GM12891 (cell line): ENCODE measurements around the gene CILP2. TPM values are rescaled to one million over a fixed set of nuclear protein-coding genes. Genes with fewer than 3 reads are reported as not detected.

ENCODE experiments used
- DNase-seq: peaks from one replicate; pipeline ENCODE4 v3.0.0; 2011; ENCODE audit warnings: low spot score; ENCODE audit not compliant: insufficient read length
- FAIRE-seq: peaks from 2 replicates; lab custom pipeline; 2011; peaks lifted over from hg19 to GRCh38; lab: Jason Lieb, UNC
- PAX5 ChIP-seq: IDR thresholded peaks from 2 replicates; pipeline ENCODE4 v1.6.1; 2011; ENCODE audit warnings: low read length, moderate library complexity, mild to moderate bottlenecking; ENCODE audit not compliant: insufficient read depth, severe bottlenecking
- POLR2A ChIP-seq: IDR thresholded peaks from 2 replicates; pipeline ENCODE4 v1.6.1; 2011; ENCODE audit warnings: low read depth, low read length, control low read depth
- POLR2AphosphoS5 ChIP-seq: IDR thresholded peaks from 2 replicates; pipeline ENCODE4 v1.6.1; 2011; ENCODE audit warnings: low read depth, low read length, control low read depth
- POU2F2 ChIP-seq: IDR thresholded peaks from 2 replicates; pipeline ENCODE4 v1.6.1; 2011; ENCODE audit warnings: low read depth, mild to moderate bottlenecking, control low read depth, low read length, moderate library complexity
- SPI1 ChIP-seq: IDR thresholded peaks from 2 replicates; pipeline ENCODE4 v1.6.1; 2011; ENCODE audit warnings: low read depth, low read length, control low read depth
- TAF1 ChIP-seq: IDR thresholded peaks from 2 replicates; pipeline ENCODE4 v1.6.1; 2011; ENCODE audit warnings: low read depth, low read length, control low read depth
- polyA plus RNA-seq: library from polyadenylated mRNA; unstranded; fragments of >200 nt; gene quantifications from one replicate; pipeline ENCODE4 v1.2.1, GENCODE V29; 2012; ENCODE audit warnings: low read depth, missing spikeins, inconsistent platforms; ENCODE audit not compliant: missing spikeins

CILP2 gene
- polyA plus RNA-seq: 0.28 TPM

GRCh38 chr19:19538061-19538784 lies at the start of gene CILP2:
Gene CILP2, plus strand, starts transcription at chr19:19538265. Its CDS starts 85 bp downstream, at chr19:19538350.
- DNase-seq: no peak
- FAIRE-seq: no peak
- TF ChIP-seq PAX5 (no peak), TAF1 (no peak), SPI1 (no peak), POLR2AphosphoS5 (no peak), POLR2A (no peak), POU2F2 (no peak)

GRCh38 chr19:19488875-19489690 lies 49.0 kb upstream of the CILP2 start:
- DNase-seq (peak; percentile 65), FAIRE-seq (peak; percentile 98)
- TF ChIP-seq POU2F2: peak; percentile 92
- no peak for TF ChIP-seq POLR2AphosphoS5
- no peak for TF ChIP-seq POLR2A
- peak; percentile 37; the same call in 1 of the 2 replicates for TF ChIP-seq TAF1
- no peak for TF ChIP-seq PAX5
- peak; percentile 53 for TF ChIP-seq SPI1

DNA sequence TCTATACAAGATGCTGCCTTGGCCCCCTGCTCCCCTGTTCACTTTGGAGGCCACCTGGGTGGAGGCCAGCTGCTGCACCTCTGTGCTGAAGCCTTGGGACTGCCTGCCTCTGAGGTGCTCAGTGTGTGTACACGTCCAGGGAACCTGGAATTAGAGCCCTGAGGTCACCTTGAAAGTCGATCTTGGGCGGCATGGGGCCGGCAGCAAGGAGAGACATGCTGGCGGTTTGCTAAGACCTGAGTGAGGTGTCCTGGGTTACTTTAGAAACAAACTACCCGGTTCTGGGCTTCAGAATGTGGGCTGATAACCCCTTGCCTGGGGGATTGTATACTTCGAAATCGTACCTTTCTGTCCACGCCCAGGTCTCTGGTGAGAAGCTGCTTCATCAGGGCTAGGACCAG lies 48.3 kb upstream of the CILP2 start:
- TF ChIP-seq POLR2A (no peak), POLR2AphosphoS5 (no peak), POU2F2 (no peak), PAX5 (no peak), SPI1 (no peak), TAF1 (no peak)
- DNase-seq (no peak), FAIRE-seq (no peak)

DNA sequence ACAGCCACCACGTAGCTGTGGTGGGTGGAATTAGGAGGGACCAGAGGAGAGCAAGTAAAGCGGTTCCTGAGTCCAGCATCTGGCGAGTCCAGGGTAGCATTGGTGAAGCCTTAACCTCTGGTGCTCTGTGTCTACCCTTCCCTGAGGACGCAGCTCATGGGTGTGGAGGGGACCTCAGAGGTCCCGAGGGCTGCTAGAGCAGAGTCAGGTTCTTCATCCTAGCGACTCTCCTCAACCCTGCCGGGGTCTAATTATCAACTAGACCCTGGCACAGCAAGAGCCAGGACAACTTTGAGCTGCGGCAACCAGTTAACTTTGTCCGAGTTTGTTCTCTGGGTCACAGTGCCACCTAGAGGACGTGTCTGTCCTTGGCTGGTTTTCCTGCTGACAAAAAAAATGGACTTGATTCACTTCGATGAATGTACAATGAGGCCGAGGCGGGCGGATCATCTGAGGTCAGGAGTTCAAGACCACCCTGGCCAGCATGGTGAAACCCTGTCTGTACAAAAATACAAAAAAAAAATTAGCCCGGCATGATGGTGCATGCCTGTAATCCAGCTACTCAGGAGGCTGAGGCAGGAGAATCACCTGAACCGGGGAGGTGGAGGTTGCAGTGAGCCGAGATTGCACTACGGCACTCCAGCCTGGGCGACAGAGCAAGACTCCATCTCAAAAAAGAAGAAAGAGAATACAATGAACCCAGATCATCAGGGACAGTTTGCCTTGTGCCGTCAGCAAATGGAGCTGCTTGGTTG lies 47.7 kb upstream of the CILP2 start:
- TF ChIP-seq TAF1: no peak
- TF ChIP-seq SPI1: no peak
- TF ChIP-seq POLR2AphosphoS5: no peak
- TF ChIP-seq POLR2A: no peak
- TF ChIP-seq POU2F2: no peak
- no peak for TF ChIP-seq PAX5
- peak; percentile 74 for DNase-seq
- FAIRE-seq: peak; percentile 95

DNA sequence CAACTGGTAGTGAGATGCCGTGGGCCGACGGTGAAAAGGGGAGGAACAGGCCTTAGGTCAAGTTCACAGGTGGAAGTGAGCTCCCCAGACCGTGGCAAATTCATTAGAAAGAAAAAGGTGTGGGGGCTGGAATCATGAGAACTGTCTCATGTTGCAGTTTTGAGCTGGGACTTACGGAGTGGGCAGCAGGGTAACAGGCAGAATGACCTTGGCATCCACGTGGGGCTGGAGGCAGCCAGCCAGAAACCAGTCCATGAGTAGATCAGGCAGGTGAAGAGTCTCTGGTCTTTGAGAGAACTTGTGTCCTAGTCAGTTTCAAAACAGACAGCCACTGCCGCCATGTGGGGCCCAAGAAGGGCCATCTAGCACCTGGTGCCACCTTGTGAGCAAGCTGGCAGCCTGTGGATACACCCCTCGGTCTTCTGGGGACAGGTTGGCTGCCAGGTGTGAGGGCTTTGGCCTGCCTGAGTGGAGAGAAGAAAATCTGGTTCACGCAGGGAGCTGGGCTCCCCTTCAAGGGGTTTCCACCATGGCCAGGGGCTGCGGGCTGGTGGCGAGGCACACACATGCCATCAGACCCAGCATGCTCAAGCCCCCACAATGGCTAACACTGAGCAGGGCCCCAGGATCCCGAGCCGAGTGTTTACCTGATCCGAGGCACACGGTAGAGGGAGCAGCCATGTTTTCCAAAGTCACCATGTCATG lies 46.6 kb upstream of the CILP2 start:
- DNase-seq (no peak), FAIRE-seq (peak; percentile 28)
- TF ChIP-seq POLR2AphosphoS5 (no peak), POLR2A (0 out of 2 replicates have a peak, but pooled peaks have one; percentile 9)

DNA sequence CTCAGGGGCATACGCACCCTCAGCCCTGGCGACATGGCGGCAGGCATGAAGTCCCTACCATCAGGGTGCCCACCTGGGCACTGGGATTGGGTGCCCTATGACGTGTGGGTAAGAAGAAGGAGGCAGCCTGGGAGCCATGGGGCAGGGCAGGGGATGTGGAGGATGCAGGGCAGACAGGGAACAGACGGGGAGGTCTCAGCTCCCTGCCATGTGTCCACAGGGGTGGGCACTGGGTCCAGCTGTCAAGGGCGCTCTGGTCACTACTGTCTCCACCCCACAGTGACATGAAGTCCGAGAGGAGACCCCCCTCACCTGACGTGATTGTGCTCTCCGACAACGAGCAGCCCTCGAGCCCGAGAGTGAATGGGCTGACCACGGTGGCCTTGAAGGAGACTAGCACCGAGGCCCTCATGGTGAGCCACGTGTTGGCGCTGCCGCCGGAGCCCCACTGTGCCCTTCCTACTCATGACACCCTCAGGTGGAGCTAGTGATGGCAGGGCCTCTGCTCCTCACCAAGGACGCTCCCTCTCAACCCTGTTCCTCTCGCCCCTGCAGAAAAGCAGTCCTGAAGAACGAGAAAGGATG lies 45.9 kb upstream of the CILP2 start:
- no peak for FAIRE-seq
- DNase-seq: no peak
- TF ChIP-seq PAX5: no peak
- TF ChIP-seq TAF1: no peak
- TF ChIP-seq POLR2AphosphoS5: no peak
- no peak for TF ChIP-seq SPI1
- TF ChIP-seq POLR2A: no peak
- TF ChIP-seq POU2F2: no peak

GRCh38 chr19:19493841-19494546 lies 44.1 kb upstream of the CILP2 start:
- no peak for DNase-seq
- TF ChIP-seq POU2F2 (no peak), POLR2A (no peak), POLR2AphosphoS5 (no peak), TAF1 (no peak), SPI1 (no peak), PAX5 (no peak)
- FAIRE-seq: no peak
